IMR-90 (cell line): ENCODE results near the gene FBXL7. TPM values are rescaled to one million over a fixed set of nuclear protein-coding genes. Genes with fewer than 3 reads are reported as not detected.

Experiments used
- ATAC-seq: fragments of 200-7000 bp; cut with Tn5 transposase; 2 replicates; pipeline ENCODE4 v1.9.1; 2020; ENCODE audit warnings: low read depth, mild to moderate bottlenecking, moderate library complexity
- BruUV-seq: library from RNA; stranded (reverse); fragments of 400-500 nt; replicated peaks from 2 replicates; lab custom pipeline; 2021; lab: Mats Ljungman, UMichigan
- CTCF ChIA-PET: fragments of 300-600 bp; formaldehyde crosslinking; extraction: SDS; loops from one replicate; lab custom pipeline; 2021; ENCODE audit warnings: antibody characterized with exemption; lab: Yijun Ruan, JAX
- POLR2A ChIA-PET: fragments of 300-600 bp; sonication (Branson Sonifier 250); formaldehyde crosslinking; loops from one replicate; lab custom pipeline; 2022; ENCODE audit warnings: antibody characterized with exemption; ENCODE audit not compliant: unreplicated experiment; lab: Charles Lee
- DNase-seq: peaks from one replicate; pipeline ENCODE4 v3.0.0; 2013
- H2AFZ ChIP-seq: replicated peaks from 2 replicates; pipeline ENCODE3; 2013; ENCODE audit warnings: low read length, mild to moderate bottlenecking; ENCODE audit not compliant: poor library complexity
- H2AK5ac ChIP-seq: 2 replicates; pipeline ENCODE4 v1.6.1; 2013; ENCODE audit warnings: low read depth, low read length, inconsistent platforms
- H2AK9ac ChIP-seq: replicated peaks from 2 replicates; pipeline ENCODE3; 2013; ENCODE audit warnings: mild to moderate bottlenecking, low read depth, low read length, moderate library complexity; ENCODE audit not compliant: poor library complexity
- H2BK120ac ChIP-seq: 2 replicates; pipeline ENCODE4 v1.6.1; 2013; ENCODE audit warnings: low read depth, low read length, inconsistent platforms
- H2BK15ac ChIP-seq: 3 replicates; pipeline ENCODE4 v1.6.1; 2013; ENCODE audit warnings: low read depth, low read length, inconsistent platforms
- H2BK20ac ChIP-seq: 2 replicates; pipeline ENCODE4 v1.6.1; 2013; ENCODE audit warnings: low read depth, mild to moderate bottlenecking, inconsistent platforms, low read length, moderate library complexity
- H2BK5ac ChIP-seq: 2 replicates; pipeline ENCODE4 v1.6.1; 2013; ENCODE audit warnings: mild to moderate bottlenecking, low read depth, low read length, inconsistent platforms; ENCODE audit not compliant: poor library complexity, severe bottlenecking
- H3K14ac ChIP-seq: replicated peaks from 2 replicates; pipeline ENCODE4 v1.6.1; 2013; ENCODE audit warnings: low read depth, low read length, inconsistent platforms
- H3K18ac ChIP-seq: 2 replicates; pipeline ENCODE4 v1.6.1; 2013; ENCODE audit warnings: low read depth, low read length, control low read depth
- H3K23ac ChIP-seq: 2 replicates; pipeline ENCODE4 v1.6.1; 2013; ENCODE audit warnings: low read depth, low read length, inconsistent platforms
- H3K27ac ChIP-seq: 2 replicates; pipeline ENCODE4 v1.5.1; 2013; ENCODE audit warnings: mild to moderate bottlenecking, control low read depth, low read length; ENCODE audit not compliant: insufficient read depth
- H3K27me3 ChIP-seq: 2 replicates; pipeline ENCODE4 v1.6.1; 2013; ENCODE audit warnings: low read length; ENCODE audit not compliant: control insufficient read depth, insufficient read depth
- H3K36me3 ChIP-seq: 2 replicates; pipeline ENCODE4 v1.6.1; 2013; ENCODE audit warnings: low read length, mixed read lengths; ENCODE audit not compliant: control insufficient read depth, insufficient read depth
- H3K4ac ChIP-seq: 2 replicates; pipeline ENCODE4 v1.6.1; 2013; ENCODE audit warnings: low read depth, low read length, inconsistent platforms
- H3K4me1 ChIP-seq: 2 replicates; pipeline ENCODE4 v1.6.1; 2013; ENCODE audit warnings: low read length, mixed read lengths; ENCODE audit not compliant: control insufficient read depth, insufficient read depth
- H3K4me2 ChIP-seq: 2 replicates; pipeline ENCODE4 v1.6.1; 2013; ENCODE audit warnings: low read depth, mild to moderate bottlenecking, control low read depth, low read length, moderate library complexity
- H3K4me3 ChIP-seq: 2 replicates; pipeline ENCODE4 v1.5.1; 2013; ENCODE audit warnings: low read depth, mild to moderate bottlenecking, control low read depth, low read length, moderate library complexity; ENCODE audit not compliant: insufficient read depth
- H3K56ac ChIP-seq: 2 replicates; pipeline ENCODE4 v1.6.1; 2013; ENCODE audit warnings: low read length, inconsistent platforms; ENCODE audit not compliant: insufficient read depth; ENCODE audit errors: extremely low read depth
- H3K79me1 ChIP-seq, 2 experiments: 2 replicates each; pipeline ENCODE4 v1.6.1; 2013; ENCODE audit warnings: low read length in 2 of 2, inconsistent platforms in 1 of 2, low read depth in 1 of 2
- H3K9ac ChIP-seq: 2 replicates; pipeline ENCODE4 v1.6.1; 2013; ENCODE audit warnings: low read depth, low read length, control low read depth
- H3K9me1 ChIP-seq: 2 replicates; pipeline ENCODE4 v1.6.1; 2013; ENCODE audit warnings: low read length, inconsistent platforms; ENCODE audit not compliant: insufficient read depth
- H3K9me3 ChIP-seq: 2 replicates; pipeline ENCODE4 v1.6.1; 2013; ENCODE audit warnings: low read length; ENCODE audit not compliant: control insufficient read depth, insufficient read depth
- H4K20me1 ChIP-seq: 2 replicates; pipeline ENCODE4 v1.6.1; 2013; ENCODE audit warnings: low read length, inconsistent platforms; ENCODE audit not compliant: insufficient read depth
- H4K5ac ChIP-seq: 2 replicates; pipeline ENCODE4 v1.6.1; 2013; ENCODE audit warnings: mild to moderate bottlenecking, low read depth, low read length, control low read depth
- H4K8ac ChIP-seq, 2 experiments: 2 replicates each; pipeline ENCODE4 v1.6.1; 2013; ENCODE audit warnings: low read depth in 2 of 2, low read length in 2 of 2, control low read depth in 1 of 2, inconsistent platforms in 1 of 2
- H4K91ac ChIP-seq: 2 replicates; pipeline ENCODE4 v1.6.1; 2013; ENCODE audit warnings: low read depth, low read length, inconsistent platforms; ENCODE audit not compliant: insufficient read depth
- BHLHE40 ChIP-seq: fragments of 150-350 bp; IDR thresholded peaks from 2 replicates; pipeline ENCODE4 v1.6.1; 2016; ENCODE audit warnings: mild to moderate bottlenecking, low read depth, low read length
- CEBPB ChIP-seq: IDR thresholded peaks from 2 replicates; pipeline ENCODE4 v1.6.1; 2012; ENCODE audit warnings: low read depth, low read length, improper control_type of control experiment
- CHD1 ChIP-seq: IDR thresholded peaks from 2 replicates; pipeline ENCODE4 v1.6.1; 2012; ENCODE audit warnings: low read depth, low read length, improper control_type of control experiment
- CTCF ChIP-seq: conservative IDR thresholded peaks from 2 replicates; pipeline ENCODE4 v1.5.1; 2012; ENCODE audit warnings: mild to moderate bottlenecking, low read depth, low read length, improper control_type of control experiment
- ELK1 ChIP-seq: fragments of 150-350 bp; IDR thresholded peaks from 2 replicates; pipeline ENCODE4 v1.6.1; 2016; ENCODE audit warnings: low read depth, mild to moderate bottlenecking, low read length, moderate library complexity, borderline replicate concordance
- FOS ChIP-seq: fragments of 150-350 bp; IDR thresholded peaks from 2 replicates; pipeline ENCODE4 v1.6.1; 2016; ENCODE audit warnings: low read depth, low read length
- MAFK ChIP-seq: IDR thresholded peaks from 2 replicates; pipeline ENCODE4 v1.6.1; 2012; ENCODE audit warnings: low read depth, low read length, improper control_type of control experiment
- MAZ ChIP-seq: IDR thresholded peaks from 2 replicates; pipeline ENCODE4 v1.6.1; 2012; ENCODE audit warnings: low read depth, mild to moderate bottlenecking, low read length, improper control_type of control experiment, moderate library complexity, borderline replicate concordance
- MXI1 ChIP-seq: IDR thresholded peaks from 2 replicates; pipeline ENCODE4 v1.6.1; 2012; ENCODE audit warnings: low read depth, mild to moderate bottlenecking, low read length, moderate library complexity, borderline replicate concordance
- NFE2L2 ChIP-seq: fragments of 150-350 bp; IDR thresholded peaks from 2 replicates; pipeline ENCODE4 v1.6.1; 2016; ENCODE audit warnings: low read depth, mild to moderate bottlenecking, low read length
- POLR2A ChIP-seq: IDR thresholded peaks from 2 replicates; pipeline ENCODE4 v1.6.1; 2012; ENCODE audit warnings: mild to moderate bottlenecking, low read depth, low read length
- RAD21 ChIP-seq: IDR thresholded peaks from 2 replicates; pipeline ENCODE4 v1.6.1; 2012; ENCODE audit warnings: low read length, improper control_type of control experiment
- RCOR1 ChIP-seq: IDR thresholded peaks from 2 replicates; pipeline ENCODE4 v1.6.1; 2012; ENCODE audit warnings: mild to moderate bottlenecking, low read length, improper control_type of control experiment; ENCODE audit not compliant: insufficient replicate concordance
- RFX5 ChIP-seq: IDR thresholded peaks from 2 replicates; pipeline ENCODE4 v1.8.0; 2012; ENCODE audit warnings: low read depth, mild to moderate bottlenecking, low read length, moderate library complexity
- SMC3 ChIP-seq: fragments of 150-350 bp; IDR thresholded peaks from 2 replicates; pipeline ENCODE4 v1.6.1; 2016; ENCODE audit warnings: low read depth, mild to moderate bottlenecking, antibody characterized with exemption, low read length, moderate library complexity
- USF2 ChIP-seq: fragments of 150-350 bp; IDR thresholded peaks from 2 replicates; pipeline ENCODE4 v1.6.1; 2017; ENCODE audit warnings: mild to moderate bottlenecking, antibody characterized with exemption, low read length, low read depth
- WGBS, 2 experiments: methylation state at CpG; one replicate each; pipeline versions ENCODE4 v1.1.5 to v1.1.7; 2013; ENCODE audit warnings: missing lambda C conversion rate in 2 of 2; ENCODE audit not compliant: insufficient read length in 1 of 2; ENCODE audit errors: extremely low coverage in 2 of 2; 5-methylcytosine and 5-hydroxymethylcytosine counted together
- dilution Hi-C: fragments of 300-500 bp; cut with HindIII; formaldehyde crosslinking; loops from one replicate; pipeline ENCODE4 v1.14.3; 2018; ENCODE audit warnings: low sequenced_read_pairs; ENCODE audit not compliant: unreplicated experiment
- in situ Hi-C: fragments of 300-500 bp; cut with MboI; formaldehyde crosslinking; loops from 3 replicates; pipeline ENCODE4 v1.14.3; 2019; ENCODE audit warnings: low sequenced_read_pairs, inconsistent platforms, mixed read lengths
- intact Hi-C: fragments of 100-400 bp; cut with micrococcal nuclease; formaldehyde crosslinking; loops from 2 replicates; pipeline ENCODE4 v1.10.0; 2022
- polyA plus RNA-seq, 3 experiments: library from polyadenylated mRNA; depleted of rRNA; stranded (reverse); fragments of >200 nt; gene quantifications; 2 replicates each; pipeline ENCODE4 v1.2.3, GENCODE V29; 2012; ENCODE audit warnings: low replicate concordance in 1 of 3
- total RNA-seq: library from RNA; depleted of rRNA; stranded (reverse); fragments of >200 nt; gene quantifications from 2 replicates; pipeline ENCODE4 v1.2.3, GENCODE V29; 2012

Gene FBXL7
- total and polyA plus RNA-seq, 2 of the 4 experiments (the other 2 are of a cell fraction) = 4.1 to 10.2 TPM

- dilution Hi-C loops = no loop called here
Measured at GRCh38 chr5:15799014-15799413, 299.0 kb downstream of the FBXL7 start.

More at GRCh38 chr5:15799014-15799413, 299.0 kb downstream of the FBXL7 start:
- no peak overlapping the region for H4K5ac ChIP-seq
- H2BK15ac ChIP-seq = no peak overlapping the region
- H3K4me2 ChIP-seq = no peak overlapping the region
- no peak overlapping the region for H3K9ac ChIP-seq
- no peaks in the 10 kb centered on the region for H3K4me1 ChIP-seq
- no peaks in the 10 kb centered on the region; the same call in 1 of the 2 replicates for H3K9me1 ChIP-seq
- ATAC-seq (no peak), DNase-seq (no peak)
- peaks cover 9 to 10% of the 10 kb centered on the region in 2 experiments; a peak in 3 of 4 replicates for H3K79me1 ChIP-seq
- no peak overlapping the region for H3K4ac ChIP-seq
- CTCF ChIA-PET = no interaction called here
- in situ Hi-C loops = no loop called here
- no peak overlapping the region for H3K56ac ChIP-seq
- H3K9me3 ChIP-seq = no peaks in the 10 kb centered on the region
- H4K20me1 ChIP-seq = no peaks in the 10 kb centered on the region
- H3K4me3 ChIP-seq = no peak overlapping the region
- no peak overlapping the region for H2BK120ac ChIP-seq
- TF ChIP-seq NFE2L2 (no peak), POLR2A (no peak), BHLHE40 (no peak), MXI1 (no peak), RAD21 (no peak), MAZ (no peak), ELK1 (no peak), SMC3 (no peak), CHD1 (no peak), FOS (no peak), USF2 (no peak), MAFK (no peak), RCOR1 (no peak), CEBPB (no peak), CTCF (no peak), RFX5 (no peak)
- no TSS peak for BruUV-seq
- no peaks in the 10 kb centered on the region for H3K36me3 ChIP-seq
- WGBS, 2 experiments = 100% methylated on average over 1 of the region's 1 CpG; no CpG with 5 or more reads in 1 of the 2 experiments
- POLR2A ChIA-PET = no interaction called here
- no peak overlapping the region for H2BK5ac ChIP-seq
- H2AK5ac ChIP-seq = no peak overlapping the region
- no peak overlapping the region for H3K23ac ChIP-seq
- no peak overlapping the region for H2BK20ac ChIP-seq
- no peak overlapping the region for H2AK9ac ChIP-seq
- H3K27ac ChIP-seq = no peak overlapping the region
- H4K91ac ChIP-seq = no peak overlapping the region
- H3K27me3 ChIP-seq = no peaks in the 10 kb centered on the region
- H2AFZ ChIP-seq = no peak overlapping the region
- H4K8ac ChIP-seq = no peak overlapping the region
- H3K18ac ChIP-seq = no peak overlapping the region
- intact Hi-C loops = no loop called here
- no peak overlapping the region for H3K14ac ChIP-seq
